HL-60/S4 (cell line): ENCODE measurements around the gene LARP1B.
"Not testable (repeated sequence)": the region's sequence is repeated elsewhere in the genome, so short reads cannot be mapped to it uniquely, and the experiment has no call there.

Experiments used
- in situ Hi-C: fragments of 300-500 bp; cut with MboI; formaldehyde crosslinking; loops from 2 replicates; pipeline ENCODE4 v1.14.3; 2022; ENCODE audit warnings: low sequenced_read_pairs

The LARP1B gene

GRCh38 chr4:128060699-128061565 lies at the start of gene LARP1B:
Gene LARP1B, plus strand, starts transcription at chr4:128061312. Its CDS starts 13,640 bp downstream, at chr4:128074952.
- in situ Hi-C loops, result loop anchor here (25.0 kb wide), 1 partner anchor 449 kb away; no protein-coding TSS in a partner anchor

DNA sequence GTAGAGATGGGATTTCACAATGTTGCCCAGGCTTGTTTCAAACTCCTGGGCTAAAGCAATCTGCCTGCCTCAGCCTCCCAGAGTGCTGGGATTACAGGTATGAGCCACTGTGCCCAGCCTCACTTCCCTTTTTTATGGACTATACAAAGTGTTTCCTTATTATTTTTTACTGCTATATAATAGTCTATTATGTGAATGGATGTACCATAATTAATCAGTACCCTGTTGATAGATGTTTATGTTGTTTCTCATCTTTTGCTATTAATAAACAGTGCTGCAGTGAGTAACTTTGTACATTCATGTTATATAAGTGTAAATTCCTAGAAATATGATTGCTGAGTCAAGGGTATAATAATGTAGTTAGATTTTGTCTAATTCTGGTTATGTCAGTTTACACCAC lies 35.8 kb upstream of the LARP1B start:
- in situ Hi-C loops, result no loop called here

GRCh38 chr4:128029907-128030306 lies 31.2 kb upstream of the LARP1B start:
- in situ Hi-C loops, result no loop called here

GRCh38 chr4:128031756-128032384 lies 29.2 kb upstream of the LARP1B start:
- in situ Hi-C loops, result no loop called here

DNA sequence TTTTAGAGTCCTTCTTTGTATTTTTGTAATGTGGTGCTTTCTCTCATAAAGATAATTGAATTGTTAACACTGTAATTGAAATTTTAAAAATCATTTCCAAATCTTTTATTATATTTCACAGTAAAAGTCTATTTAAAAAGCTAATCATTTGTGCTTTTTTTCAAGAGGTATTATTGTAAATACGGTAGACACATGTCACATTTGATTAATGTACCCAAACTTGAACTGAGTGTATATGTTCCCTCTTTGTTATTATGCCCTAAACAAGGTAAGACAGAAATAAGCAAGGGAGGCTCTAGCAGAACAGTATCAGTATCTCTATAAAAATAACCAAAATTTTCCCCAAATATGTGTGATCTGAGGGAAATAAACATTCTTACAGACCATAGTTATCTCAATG lies 21.5 kb upstream of the LARP1B start:
- in situ Hi-C loops, result no loop called here

DNA sequence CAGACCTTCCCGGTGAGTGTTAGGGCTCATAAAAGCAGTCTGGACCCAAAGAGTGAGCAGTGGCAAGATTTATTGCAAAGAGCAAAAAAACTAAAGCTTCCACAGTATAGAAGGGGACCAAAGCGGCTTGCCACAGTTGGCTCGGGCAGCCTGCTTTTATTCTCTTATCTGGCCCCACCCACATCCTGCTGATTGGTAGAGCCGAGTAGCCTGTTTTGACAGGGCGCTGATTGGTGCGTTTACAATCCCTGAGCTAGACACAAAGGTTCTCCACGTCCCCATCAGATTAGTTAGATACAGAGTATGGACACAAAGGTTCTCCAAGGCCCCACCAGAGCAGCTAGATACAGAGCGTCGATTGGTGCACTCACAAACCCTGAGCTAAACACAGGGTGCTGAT lies 14.1 kb upstream of the LARP1B start:
- in situ Hi-C loops, result not testable (repeated sequence)

DNA sequence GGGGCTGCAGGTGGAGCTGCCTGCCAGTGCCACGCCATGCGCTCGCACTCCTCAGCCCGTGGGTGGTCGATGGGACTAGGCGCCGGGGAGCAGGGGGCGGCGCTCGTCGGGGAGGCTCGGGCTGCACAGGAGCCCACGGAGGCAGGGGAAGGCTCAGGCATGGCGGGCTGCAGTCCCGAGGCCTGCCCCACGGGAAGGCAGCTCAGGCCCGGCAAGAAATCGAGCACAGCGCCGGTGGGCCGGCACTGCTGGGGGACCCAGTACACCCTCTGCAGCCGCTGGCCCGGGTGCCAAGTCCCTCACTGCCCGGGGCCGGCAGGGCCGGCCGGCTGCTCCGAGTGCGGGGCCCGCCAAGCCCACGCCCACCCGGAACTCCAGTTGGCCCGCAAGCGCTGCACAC lies 13.6 kb upstream of the LARP1B start:
- in situ Hi-C loops, result not testable (repeated sequence)

DNA sequence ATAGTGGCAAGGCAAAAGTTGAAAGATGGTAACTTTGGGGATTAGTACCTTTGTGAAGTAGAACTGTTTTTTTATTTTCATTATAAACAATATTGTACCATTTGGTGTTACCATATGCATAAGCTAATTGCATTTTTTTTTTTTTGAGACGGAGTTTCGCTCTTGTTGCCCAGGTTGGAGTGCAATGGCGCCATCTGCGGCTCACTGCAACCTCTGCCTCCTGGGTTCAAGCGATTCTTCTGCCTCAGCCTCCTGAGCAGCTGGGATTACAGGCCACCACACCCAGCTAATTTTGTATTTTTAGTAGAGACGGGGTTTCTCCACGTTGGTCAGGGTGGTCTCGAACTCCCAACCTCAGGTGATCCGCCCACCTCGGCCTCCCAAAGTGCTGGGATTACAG lies 9.9 kb upstream of the LARP1B start:
- in situ Hi-C loops, result loop anchor here (25.0 kb wide), 1 partner anchor 439 kb away; no protein-coding TSS in a partner anchor

DNA sequence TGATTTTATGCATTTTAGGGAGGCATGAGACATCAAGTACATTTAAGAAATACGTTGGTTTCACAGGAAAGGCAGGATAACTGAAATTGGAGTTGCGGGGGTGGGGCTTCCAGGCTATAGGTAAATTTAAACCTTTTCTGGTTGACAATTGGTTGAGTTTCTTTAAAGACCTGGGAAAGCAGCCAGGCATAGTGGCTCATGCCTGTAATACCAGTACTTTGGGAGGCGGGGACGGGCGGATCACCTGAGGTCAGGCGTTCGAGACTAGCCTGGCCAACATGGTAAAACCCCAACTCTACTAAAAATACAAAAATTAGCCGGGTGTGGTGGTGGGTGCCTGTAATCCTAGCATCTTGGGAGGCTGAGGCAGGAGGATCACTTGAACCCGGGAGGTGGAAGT lies 6.2 kb upstream of the LARP1B start:
- in situ Hi-C loops, result loop anchor here (25.0 kb wide), 1 partner anchor 443 kb away; no protein-coding TSS in a partner anchor

GRCh38 chr4:128055441-128056206 lies 5.5 kb upstream of the LARP1B start:
- in situ Hi-C loops, result loop anchor here (25.0 kb wide), 1 partner anchor 443 kb away; no protein-coding TSS in a partner anchor

DNA sequence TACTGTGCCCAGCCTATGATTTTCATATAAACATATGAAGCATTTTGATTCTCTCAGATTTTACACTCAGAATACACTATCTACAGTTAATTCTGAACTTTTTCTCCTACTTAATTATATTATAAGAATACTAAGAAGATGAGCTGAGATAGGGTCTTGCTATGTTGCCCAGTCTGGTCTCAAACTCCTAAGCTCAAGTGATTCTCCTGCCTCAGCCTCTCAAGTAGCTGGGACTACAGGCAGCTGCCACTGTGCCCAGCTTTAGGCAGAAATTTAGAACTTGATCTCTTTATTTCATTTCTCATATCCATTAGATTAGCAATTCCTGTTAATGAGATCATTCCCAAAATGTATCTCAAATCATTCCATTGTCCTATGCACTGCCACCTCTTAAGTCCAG lies 4.7 kb upstream of the LARP1B start:
- in situ Hi-C loops, result loop anchor here (25.0 kb wide), 1 partner anchor 444 kb away; no protein-coding TSS in a partner anchor

GRCh38 chr4:128060121-128060698 lies 902 bp upstream of the LARP1B start:
- in situ Hi-C loops, result loop anchor here (25.0 kb wide), 1 partner anchor 448 kb away; no protein-coding TSS in a partner anchor

DNA sequence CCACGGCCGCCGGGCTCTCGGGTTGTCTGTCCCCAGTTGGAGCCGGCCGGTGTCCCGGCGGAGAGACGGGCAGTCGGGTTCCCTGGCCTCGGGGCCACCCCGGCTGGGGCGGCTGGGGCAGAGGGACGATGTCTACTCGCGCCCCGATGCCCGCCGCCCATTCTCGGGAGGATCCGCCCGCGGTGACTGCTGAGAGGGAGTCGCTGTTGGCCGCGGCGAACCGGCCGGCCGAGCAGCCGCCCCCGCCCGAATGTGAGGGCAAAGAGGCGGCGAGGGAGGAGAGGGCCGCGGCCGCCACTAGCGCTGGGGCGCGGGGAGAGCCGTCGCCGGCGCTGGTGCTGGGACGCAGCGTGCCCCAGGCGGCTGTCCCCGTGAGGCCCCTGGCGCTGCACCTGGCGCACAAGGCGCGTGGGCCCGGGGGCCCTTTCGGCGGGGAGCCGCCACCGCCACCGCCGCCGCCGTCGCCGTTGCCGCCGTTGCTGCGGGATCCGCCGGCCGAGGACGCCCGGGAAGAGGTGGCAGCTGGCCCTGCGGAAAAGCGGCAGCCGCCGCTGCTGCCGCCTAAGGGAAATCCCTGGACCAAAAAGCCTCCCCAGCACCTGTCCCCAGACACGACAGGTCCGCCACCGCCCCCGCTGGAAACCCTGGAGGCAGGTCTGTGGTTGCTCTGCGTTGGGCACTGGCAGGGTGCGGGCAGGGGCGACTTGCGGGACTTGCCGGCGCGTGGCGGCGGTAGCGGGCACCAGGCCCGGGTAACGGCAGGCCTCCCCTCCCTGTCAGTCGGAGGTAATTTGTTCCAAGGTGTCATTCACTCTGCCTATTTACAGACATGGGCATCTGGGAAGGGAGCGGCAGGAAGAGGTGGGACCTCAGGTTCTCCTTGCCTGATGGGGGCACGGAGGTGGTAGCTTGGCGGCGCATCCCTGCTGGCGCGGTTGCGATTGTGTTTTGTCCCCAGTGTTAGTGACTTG lies 739 bp downstream of the LARP1B start:
- in situ Hi-C loops, result loop anchor here (25.0 kb wide), 1 partner anchor 450 kb away; no protein-coding TSS in a partner anchor

GRCh38 chr4:128066453-128066820 lies 5.3 kb downstream of the LARP1B start:
- in situ Hi-C loops, result loop anchor here (25.0 kb wide), 1 partner anchor 454 kb away; no protein-coding TSS in a partner anchor

DNA sequence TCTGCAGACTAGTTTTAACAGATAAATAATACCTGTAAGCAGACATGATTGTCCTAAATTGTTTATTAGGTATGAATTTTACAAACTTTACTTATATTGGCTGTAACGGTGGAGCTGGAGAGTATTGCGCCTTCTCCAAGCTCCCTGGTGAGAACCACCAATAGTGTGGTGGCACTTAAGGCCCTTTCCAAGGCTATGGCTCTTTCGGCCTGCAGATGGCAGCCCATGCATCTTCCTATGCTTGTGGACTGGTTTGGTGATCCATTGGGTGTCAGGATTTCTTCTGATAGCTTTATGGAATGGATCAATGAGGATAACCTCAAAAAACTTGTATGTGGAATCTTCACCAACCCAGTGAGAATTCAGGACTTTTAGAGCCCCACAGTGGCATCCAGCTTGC lies 7.8 kb downstream of the LARP1B start:
- in situ Hi-C loops, result loop anchor here (25.0 kb wide), 1 partner anchor 457 kb away; no protein-coding TSS in a partner anchor

GRCh38 chr4:128076464-128076863 lies 15.4 kb downstream of the LARP1B start:
- in situ Hi-C loops, result no loop called here

- in situ Hi-C loops, result not testable (repeated sequence)
Measured at GRCh38 chr4:128095293-128095692, 34.2 kb downstream of the LARP1B start.

- in situ Hi-C loops, result no loop called here
Measured at GRCh38 chr4:128107766-128108165, 46.7 kb downstream of the LARP1B start.

DNA sequence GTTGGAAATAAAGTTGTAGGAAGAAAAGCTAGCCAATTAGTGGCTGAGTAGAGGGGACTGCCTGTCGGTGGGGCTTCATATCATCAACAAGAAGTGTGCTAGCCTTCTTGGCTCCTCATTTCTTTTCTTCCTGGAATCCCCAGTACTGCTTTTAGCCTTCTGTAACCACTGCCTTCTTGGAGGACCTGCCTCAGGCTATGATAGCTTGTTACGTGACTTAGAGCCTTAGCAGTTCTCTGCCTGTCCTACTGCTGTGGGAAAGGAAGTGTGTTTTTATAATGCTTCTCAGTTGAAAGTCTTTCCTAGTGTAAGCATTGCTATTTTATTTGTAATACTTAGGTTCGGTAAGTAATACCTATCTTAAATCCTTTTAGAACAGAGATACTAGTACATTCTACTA lies 61.9 kb downstream of the LARP1B start:
- in situ Hi-C loops, result no loop called here
